ENCODE measurements around the gene EIF1.

DNA sequence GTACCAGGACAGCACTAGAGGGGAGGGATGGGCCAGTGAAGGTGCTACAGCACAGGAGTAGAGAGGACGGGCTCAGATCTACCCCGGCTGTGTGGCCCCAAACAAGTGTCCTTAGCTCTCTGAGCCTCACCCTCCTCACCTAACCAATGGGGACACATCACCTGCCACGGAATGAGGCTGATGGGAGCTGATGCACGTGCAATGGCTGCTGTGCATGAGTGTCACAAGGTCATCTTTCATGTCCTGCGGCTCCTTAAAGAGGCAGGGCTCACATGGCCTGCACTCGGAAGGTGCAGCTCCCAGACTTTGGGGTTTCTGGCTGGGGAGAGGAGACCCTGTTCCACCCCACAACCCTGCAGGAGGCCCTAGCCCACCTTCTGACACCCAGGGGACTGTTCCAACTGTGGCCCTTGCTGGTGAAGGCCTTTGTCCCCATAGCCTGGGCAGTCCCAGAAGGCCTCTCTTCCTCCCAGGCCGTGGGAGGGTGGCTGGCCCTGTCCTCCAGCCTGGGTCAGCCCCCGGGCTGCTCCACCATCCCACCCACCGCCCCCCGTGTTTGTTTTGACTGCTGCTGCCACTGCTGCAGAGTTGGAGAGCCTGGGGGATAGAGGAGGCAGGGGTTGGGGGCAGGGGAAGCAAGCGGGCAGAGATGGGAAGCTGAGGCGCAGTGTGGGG, 35.3 kb downstream of the EIF1 start:
- TF ChIP-seq CTCF (IDR thresholded peaks at IDR 0.05) = no peak
- TF ChIP-seq POLR2A (IDR thresholded peaks at IDR 0.05) = no peak
